Upper lobe of left lung (tissue), 6 donors: ENCODE data around the gene INSM1. TPM values are rescaled to one million over a fixed set of nuclear protein-coding genes. Genes with fewer than 3 reads are reported as not detected.

Source experiments
- ATAC-seq, 2 donors: fragments of 200-7000 bp; cut with Tn5 transposase; one replicate each; pipeline ENCODE4 v1.9.1; 2022; ENCODE audit warnings: mild to moderate bottlenecking in 2 of 2, moderate library complexity in 2 of 2; ENCODE audit not compliant: low FRiP score in 2 of 2
- DNase-seq, 2 donors: peaks; one replicate each; pipeline ENCODE4 v3.0.0-alpha.2; 2019 to 2020
- H3K27ac ChIP-seq, 4 donors: fragments of 200-600 bp; sonication (generic); one replicate each; pipeline ENCODE4 v1.5.1; 2016 to 2019
- H3K27me3 ChIP-seq, 4 donors: fragments of 200-600 bp; sonication (generic); one replicate each; pipeline ENCODE4 v1.5.1; 2017 to 2019
- H3K36me3 ChIP-seq, 4 donors: fragments of 200-600 bp; sonication (generic); one replicate each; pipeline ENCODE4 v1.5.1; 2016 to 2019
- H3K4me1 ChIP-seq, 4 donors: fragments of 200-600 bp; sonication (generic); one replicate each; pipeline ENCODE4 v1.5.1; 2018 to 2019
- H3K4me3 ChIP-seq, 4 donors: fragments of 200-600 bp; sonication (generic); one replicate each; pipeline ENCODE4 v1.5.1; 2017 to 2019; ENCODE audit warnings: mild to moderate bottlenecking in 2 of 4, moderate library complexity in 1 of 4
- H3K9me3 ChIP-seq, 4 donors: fragments of 200-600 bp; sonication (generic); one replicate each; pipeline ENCODE4 v1.5.1; 2018 to 2019
- CTCF ChIP-seq, 6 experiments: fragments of 450-650 bp in 4 of 6; fragments of 200-600 bp in 2 of 6; sonication (generic) in 2 of 6; IDR thresholded peaks; one replicate each; pipeline ENCODE4 v1.5.1; 2016 to 2019; ENCODE audit warnings: antibody characterized with exemption in 6 of 6
- EP300 ChIP-seq, 4 donors: sonication (generic); formaldehyde crosslinking; IDR thresholded peaks; one replicate each; pipeline ENCODE4 v1.5.1; 2017; ENCODE audit warnings: antibody characterized with exemption in 4 of 4, control low read depth in 2 of 4
- POLR2A ChIP-seq, 4 donors: fragments of 450-650 bp; IDR thresholded peaks; one replicate each; pipeline ENCODE4 v1.5.1; 2016 to 2017; ENCODE audit warnings: antibody characterized with exemption in 4 of 4, mild to moderate bottlenecking in 2 of 4
- POLR2AphosphoS5 ChIP-seq, 2 donors: sonication (generic); formaldehyde crosslinking; IDR thresholded peaks; one replicate each; pipeline ENCODE4 v1.5.1; 2017; ENCODE audit warnings: antibody characterized with exemption in 2 of 2
- WGBS, 2 donors: methylation state at CpG; one replicate each; pipeline ENCODE4 v1.1.5; 2017 to 2018; 5-methylcytosine and 5-hydroxymethylcytosine counted together
- total RNA-seq, 6 donors: library from RNA; depleted of rRNA in 4 of 6; stranded (reverse); fragments of >200 nt in 4 of 6; gene quantifications; one replicate each; pipeline versions ENCODE4 v1.1.0 to v1.2.1, GENCODE V29; 2016 to 2021
- donor health status: DM: no; HTN: no; CAD: no; lungs with moderate emphysema.
- donor health status: DM: no; HTN: yes; CAD: no; lungs with severe emphysema.

Gene INSM1
- total RNA-seq, 6 donors from 2014 or later = not detected

GRCh38 chr20:20410678-20411077 lies 42.8 kb downstream of the INSM1 start:
- DNase-seq (no peak), ATAC-seq (peak in 1 of 2 donors; percentile 58)
- Histone ChIP-seq H3K27ac (no peak overlapping the region), H3K4me3 (no peak overlapping the region), H3K9me3 (no peaks in the 10 kb centered on the region), H3K27me3 (no peaks in the 10 kb centered on the region), H3K36me3 (peaks cover 0 to 38% (median 2%) of the 10 kb centered on the region in 4 donors), H3K4me1 (no peaks in the 10 kb centered on the region)
- 56 to 57% methylated on average over 6 of the region's 6 CpGs for WGBS, 2 donors
- TF ChIP-seq POLR2AphosphoS5 (IDR thresholded peaks at IDR 0.05) = no peak
- TF ChIP-seq CTCF (IDR thresholded peaks at IDR 0.05) = no peak
- TF ChIP-seq POLR2A (IDR thresholded peaks at IDR 0.05) = no peak
- no peak for TF ChIP-seq EP300 (IDR thresholded peaks at IDR 0.05)

GRCh38 chr20:20411402-20411801 lies 43.5 kb downstream of the INSM1 start:
- TF ChIP-seq EP300 (IDR thresholded peaks at IDR 0.05) (no peak), POLR2AphosphoS5 (IDR thresholded peaks at IDR 0.05) (no peak), POLR2A (IDR thresholded peaks at IDR 0.05) (no peak), CTCF (IDR thresholded peaks at IDR 0.05) (no peak)
- Histone ChIP-seq H3K27ac (no peak overlapping the region), H3K4me3 (no peak overlapping the region), H3K4me1 (no peaks in the 10 kb centered on the region), H3K27me3 (no peaks in the 10 kb centered on the region), H3K36me3 (peaks cover 0 to 33% (median 2%) of the 10 kb centered on the region in 4 donors), H3K9me3 (no peaks in the 10 kb centered on the region)
- no peak for ATAC-seq
- DNase-seq = no peak
- 89 to 92% methylated on average over 12 of the region's 12 CpGs for WGBS, 2 donors

DNA sequence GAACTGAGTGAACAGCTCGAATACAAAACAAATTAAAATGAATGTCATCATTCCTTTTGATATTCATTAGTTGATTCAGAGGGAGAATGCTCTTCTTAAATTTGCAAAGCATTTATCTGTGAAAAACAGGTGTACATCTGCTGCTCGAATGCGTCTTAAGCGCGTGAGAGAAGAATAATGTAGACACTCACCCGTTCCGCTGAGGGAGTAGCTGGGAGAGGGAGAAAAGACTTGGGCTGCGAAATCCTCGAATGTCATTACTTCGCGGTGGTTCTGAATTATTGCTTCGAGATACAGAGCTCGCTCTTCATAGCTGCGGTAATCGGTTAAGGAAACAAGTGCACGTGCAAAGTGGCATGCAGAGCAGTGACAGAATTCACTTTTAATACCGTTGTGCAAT lies 43.9 kb downstream of the INSM1 start:
- H3K4me1 ChIP-seq = no peaks in the 10 kb centered on the region
- TF ChIP-seq POLR2AphosphoS5 (IDR thresholded peaks at IDR 0.05) (no peak), EP300 (IDR thresholded peaks at IDR 0.05) (no peak), CTCF (IDR thresholded peaks at IDR 0.05) (no peak), POLR2A (IDR thresholded peaks at IDR 0.05) (no peak)
- DNase-seq (no peak), ATAC-seq (no peak)
- WGBS, 2 donors = 91 to 95% methylated on average over 17 of the region's 17 CpGs
- H3K36me3 ChIP-seq = peaks cover 0 to 30% (median 2%) of the 10 kb centered on the region in 4 donors
- no peak overlapping the region for H3K4me3 ChIP-seq
- H3K27me3 ChIP-seq = no peaks in the 10 kb centered on the region
- no peaks in the 10 kb centered on the region for H3K9me3 ChIP-seq
- H3K27ac ChIP-seq = no peak overlapping the region

GRCh38 chr20:20412750-20413149 lies 44.8 kb downstream of the INSM1 start:
- DNase-seq = no peak
- no peaks in the 10 kb centered on the region for H3K4me1 ChIP-seq
- WGBS, 2 donors = 64 to 67% methylated on average over 9 of the region's 9 CpGs
- no peaks in the 10 kb centered on the region for H3K27me3 ChIP-seq
- H3K27ac ChIP-seq = no peak overlapping the region
- H3K9me3 ChIP-seq = no peaks in the 10 kb centered on the region
- ATAC-seq = no peak
- no peak overlapping the region for H3K4me3 ChIP-seq
- TF ChIP-seq POLR2A (IDR thresholded peaks at IDR 0.05) = no peak
- TF ChIP-seq CTCF (IDR thresholded peaks at IDR 0.05) = no peak
- TF ChIP-seq EP300 (IDR thresholded peaks at IDR 0.05) = no peak
- no peak for TF ChIP-seq POLR2AphosphoS5 (IDR thresholded peaks at IDR 0.05)
- peaks cover 0 to 32% (median 2%) of the 10 kb centered on the region in 4 donors for H3K36me3 ChIP-seq

GRCh38 chr20:20413810-20414281 lies 45.9 kb downstream of the INSM1 start:
- Histone ChIP-seq H3K9me3 (no peaks in the 10 kb centered on the region), H3K27me3 (no peaks in the 10 kb centered on the region), H3K36me3 (peaks cover 0 to 35% (median 2%) of the 10 kb centered on the region in 4 donors), H3K4me1 (no peaks in the 10 kb centered on the region), H3K27ac (no peak overlapping the region), H3K4me3 (no peak overlapping the region)
- TF ChIP-seq CTCF (IDR thresholded peaks at IDR 0.05) (no peak), EP300 (IDR thresholded peaks at IDR 0.05) (no peak), POLR2AphosphoS5 (IDR thresholded peaks at IDR 0.05) (no peak), POLR2A (IDR thresholded peaks at IDR 0.05) (no peak)
- 92 to 95% methylated on average over 21 of the region's 21 CpGs for WGBS, 2 donors
- ATAC-seq (no peak), DNase-seq (peak in 1 of 2 donors; percentile 67)
